K562 (cell line): Measurements from ENCODE around the gene TMED8. TPM values are rescaled to one million over a fixed set of nuclear protein-coding genes. Genes with fewer than 3 reads are reported as not detected.

Experiments
- ATAC-seq: fragments of 200-7000 bp; cut with Tn5 transposase; 3 replicates; pipeline ENCODE4 v1.9.1; 2020; ENCODE audit warnings: moderate library complexity
- BruUV-seq: library from RNA; stranded (reverse); fragments of 400-500 nt; replicated peaks from 2 replicates; lab custom pipeline; 2021; lab: Mats Ljungman, UMichigan
- CTCF ChIA-PET: fragments of 300-600 bp; formaldehyde crosslinking; extraction: SDS; loops from one replicate; lab custom pipeline; 2021; ENCODE audit warnings: low intra/inter-chr PET ratio; lab: Yijun Ruan, JAX
- POLR2A ChIA-PET: fragments of 300-600, 350-650 bp; sonication (Branson Sonifier 250); formaldehyde crosslinking; extraction: SDS; loops from one replicate; lab custom pipeline; 2021; ENCODE audit warnings: antibody characterized with exemption, inconsistent platforms; lab: Yijun Ruan, JAX
- DNase-seq, 4 experiments: peaks; one replicate each; pipeline versions ENCODE4 v3.0.0 to v3.0.0-alpha.2; 2011 to 2018; ENCODE audit warnings: low spot score in 3 of 4, mixed read lengths in 3 of 4; ENCODE audit errors: extremely low read depth in 1 of 4
- FAIRE-seq: peaks from 2 replicates; lab custom pipeline; 2011; peaks lifted over from hg19 to GRCh38; lab: Jason Lieb, UNC
- H2AFZ ChIP-seq: 2 replicates; pipeline ENCODE4 v1.6.0; 2011; ENCODE audit warnings: low read depth, low read length, control low read depth, inconsistent platforms
- H3K27ac ChIP-seq: fragments of 200-600 bp; 3 replicates; pipeline ENCODE4 v1.8.0; 2011; ENCODE audit warnings: low read depth, mild to moderate bottlenecking, control low read depth, inconsistent platforms, low read length, moderate library complexity, mixed read lengths; ENCODE audit errors: extremely low read depth
- H3K27me3 ChIP-seq, 2 experiments: fragments of 300-600 bp in 1 of 2; 2 replicates in 1 of 2; 3 replicates in 1 of 2; pipeline versions ENCODE4 v1.6.0 to v1.8.0; 2011; ENCODE audit warnings: inconsistent platforms in 2 of 2, low read length in 2 of 2, mild to moderate bottlenecking in 1 of 2, mixed read lengths in 1 of 2, moderate library complexity in 1 of 2; ENCODE audit not compliant: control insufficient read depth in 2 of 2, insufficient read depth in 2 of 2
- H3K36me3 ChIP-seq: fragments of 300-600 bp; 3 replicates; pipeline ENCODE4 v1.8.0; 2011; ENCODE audit warnings: mild to moderate bottlenecking, low read length, inconsistent platforms; ENCODE audit not compliant: control insufficient read depth, insufficient read depth
- H3K4me1 ChIP-seq, 2 experiments: fragments of 200-600 bp in 1 of 2; replicated peaks in 1 of 2; 2 replicates in 1 of 2; 3 replicates in 1 of 2; pipeline versions ENCODE4 v1.5.1 to v1.8.0; 2011; ENCODE audit warnings: inconsistent platforms in 2 of 2, low read length in 2 of 2, mild to moderate bottlenecking in 1 of 2, mixed read lengths in 1 of 2, moderate library complexity in 1 of 2; ENCODE audit not compliant: control insufficient read depth in 2 of 2, insufficient read depth in 2 of 2
- H3K4me2 ChIP-seq: 2 replicates; pipeline ENCODE4 v1.6.1; 2011; ENCODE audit warnings: low read length, control low read depth, inconsistent platforms, mixed read lengths; ENCODE audit not compliant: insufficient read depth
- H3K4me3 ChIP-seq: fragments of 200-600 bp; sonication (generic), shearing (Covaris generic); 2 replicates; pipeline ENCODE4 v1.5.1; 2016; ENCODE audit warnings: control low read depth, inconsistent platforms
- H3K79me2 ChIP-seq: fragments of 200-600 bp; 3 replicates; pipeline ENCODE4 v1.8.0; 2011; ENCODE audit warnings: low read length, inconsistent platforms; ENCODE audit not compliant: control insufficient read depth, insufficient read depth
- H3K9ac ChIP-seq, 2 experiments: 2 replicates each; pipeline versions ENCODE4 v1.6.0 to v1.6.1; 2011; ENCODE audit warnings: low read depth in 2 of 2, low read length in 2 of 2, control low read depth in 1 of 2, inconsistent platforms in 1 of 2, mild to moderate bottlenecking in 1 of 2, mixed read lengths in 1 of 2; ENCODE audit not compliant: insufficient read depth in 1 of 2
- H3K9me1 ChIP-seq: one replicate; pipeline ENCODE4 v1.6.0; 2011; ENCODE audit warnings: inconsistent platforms, mild to moderate bottlenecking, low read length, moderate library complexity; ENCODE audit not compliant: control insufficient read depth, insufficient read depth
- H3K9me3 ChIP-seq: replicated peaks from 2 replicates; pipeline ENCODE4 v1.5.1; 2011; ENCODE audit warnings: low read depth, low read length, inconsistent platforms; ENCODE audit not compliant: control insufficient read depth, insufficient read depth
- H4K20me1 ChIP-seq: replicated peaks from 2 replicates; pipeline ENCODE4 v1.6.1; 2011; ENCODE audit warnings: low read length, inconsistent platforms, mixed read lengths; ENCODE audit not compliant: control insufficient read depth, insufficient read depth
- GABPB1 ChIP-seq: sonication (generic); formaldehyde crosslinking; IDR thresholded peaks from 2 replicates; pipeline ENCODE4 v1.8.0; 2022; ENCODE audit warnings: mild to moderate bottlenecking, missing genetic modification reagents
- JUN ChIP-seq, 2 experiments: sonication (generic) in 1 of 2; formaldehyde crosslinking in 1 of 2; IDR thresholded peaks; 2 replicates each; pipeline versions ENCODE4 v1.6.1 to v1.8.0; 2012 to 2022; ENCODE audit warnings: borderline replicate concordance in 2 of 2, mild to moderate bottlenecking in 2 of 2, improper control_type of control experiment in 1 of 2, low read depth in 1 of 2, low read length in 1 of 2, missing genetic modification reagents in 1 of 2
- MAFG ChIP-seq: fragments of 450-650 bp; conservative IDR thresholded peaks from 2 replicates; pipeline ENCODE4 v1.6.1; 2016; ENCODE audit warnings: missing genetic modification characterization, missing compliant biosample characterization
- NR2C2 ChIP-seq, 2 experiments: fragments of 200-800 bp in 1 of 2; sonication (Bioruptor generic) in 1 of 2; sonication (generic) in 1 of 2; formaldehyde crosslinking in 1 of 2; IDR thresholded peaks; 2 replicates each; pipeline versions ENCODE4 v1.6.1 to v1.8.0; 2016 to 2022; ENCODE audit warnings: mild to moderate bottlenecking in 1 of 2, missing compliant biosample characterization in 1 of 2, missing genetic modification characterization in 1 of 2, missing genetic modification reagents in 1 of 2
- RAD21 ChIP-seq, 2 experiments: fragments of 250-450 bp in 1 of 2; fragments of 450-650 bp in 1 of 2; sonication (Bioruptor Pico) in 1 of 2; formaldehyde crosslinking in 1 of 2; IDR thresholded peaks in 1 of 2; conservative IDR thresholded peaks in 1 of 2; 2 replicates each; pipeline versions ENCODE4 v1.4.0 to v1.8.0; 2020 to 2022; ENCODE audit warnings: mild to moderate bottlenecking in 2 of 2, moderate library complexity in 1 of 2
- TSC22D4 ChIP-seq: fragments of 450-650 bp; IDR thresholded peaks from 2 replicates; pipeline ENCODE4 v1.6.1; 2016; ENCODE audit warnings: missing genetic modification characterization, missing biosample characterization, control low read depth
- ZNF217 ChIP-seq: sonication (generic); formaldehyde crosslinking; IDR thresholded peaks from 2 replicates; pipeline ENCODE4 v1.8.0; 2022; ENCODE audit warnings: mild to moderate bottlenecking, missing genetic modification reagents
- ZNF239 ChIP-seq: fragments of 250-450 bp; sonication (Bioruptor Pico); IDR thresholded peaks from 2 replicates; pipeline ENCODE4 v1.4.0; 2020; ENCODE audit warnings: mild to moderate bottlenecking
- WGBS: fragments of 100-300 bp; shearing (Covaris generic); methylation state at CpG from one replicate; pipeline ENCODE4 v1.1.6; 2016; ENCODE audit warnings: low coverage, mixed read lengths; ENCODE audit not compliant: insufficient coverage; ENCODE audit errors: missing lambda C conversion rate; 5-methylcytosine and 5-hydroxymethylcytosine counted together
- in situ Hi-C: fragments of 300-500 bp; cut with MboI; formaldehyde crosslinking; loops from 4 replicates; pipeline ENCODE4 v1.15.0; 2018; ENCODE audit warnings: inconsistent platforms, mixed read lengths
- intact Hi-C: fragments of 100-400 bp; cut with micrococcal nuclease; formaldehyde crosslinking; loops from 2 replicates; pipeline ENCODE4 v1.14.2; 2022
- polyA plus RNA-seq, 8 experiments: library from polyadenylated mRNA; depleted of rRNA in 4 of 8; stranded (reverse) in 5 of 8; unstranded in 3 of 8; fragments of >200 nt; fragmentation: Nextera tagmentation in 2 of 8; fragmentation: Illumina TruSeq in 1 of 8; extraction: Ambion mirVana in 2 of 8; extraction: Trizol in 1 of 8; gene quantifications; 2 replicates each; pipeline versions ENCODE4 v1.2.1 to v1.2.3, GENCODE V29; 2011 to 2014; ENCODE audit warnings: inconsistent platforms in 1 of 8, missing spikeins in 1 of 8
- total RNA-seq, 7 experiments: library from RNA; depleted of rRNA in 6 of 7; stranded (reverse); fragments of >200 nt in 6 of 7; fragmentation: Illumina TruSeq in 2 of 7; extraction: Trizol in 2 of 7; gene quantifications; 2 replicates each; pipeline versions ENCODE4 v1.2.1 to v1.2.3, GENCODE V29; 2011 to 2021; ENCODE audit warnings: low replicate concordance in 1 of 7
- TF ChIP-seq, protein P1 (sequence below), 2 experiments: IDR thresholded peaks in 1 of 2; conservative IDR thresholded peaks in 1 of 2; 2 replicates each; pipeline ENCODE4 v1.6.1; 2016; ENCODE audit warnings: low read depth in 2 of 2, mild to moderate bottlenecking in 1 of 2, missing compliant biosample characterization in 1 of 2, missing genetic modification characterization in 1 of 2, moderate library complexity in 1 of 2
- TF ChIP-seq, protein P2 (sequence below): fragments of 450-650 bp; IDR thresholded peaks from 2 replicates; pipeline ENCODE4 v1.6.1; 2017; ENCODE audit warnings: antibody characterized with exemption
- TF ChIP-seq, protein P3 (sequence below): sonication (generic); formaldehyde crosslinking; IDR thresholded peaks from 2 replicates; pipeline ENCODE4 v1.8.0; 2022; ENCODE audit warnings: missing genetic modification reagents, mild to moderate bottlenecking, moderate library complexity, borderline replicate concordance

TMED8 gene
- total and polyA plus RNA-seq, 9 of the 15 experiments (the other 6 are each of a cell fraction or from before 2014, with no cell fraction given) = 3.3 to 17.4 (median 12.0) TPM

DNA sequence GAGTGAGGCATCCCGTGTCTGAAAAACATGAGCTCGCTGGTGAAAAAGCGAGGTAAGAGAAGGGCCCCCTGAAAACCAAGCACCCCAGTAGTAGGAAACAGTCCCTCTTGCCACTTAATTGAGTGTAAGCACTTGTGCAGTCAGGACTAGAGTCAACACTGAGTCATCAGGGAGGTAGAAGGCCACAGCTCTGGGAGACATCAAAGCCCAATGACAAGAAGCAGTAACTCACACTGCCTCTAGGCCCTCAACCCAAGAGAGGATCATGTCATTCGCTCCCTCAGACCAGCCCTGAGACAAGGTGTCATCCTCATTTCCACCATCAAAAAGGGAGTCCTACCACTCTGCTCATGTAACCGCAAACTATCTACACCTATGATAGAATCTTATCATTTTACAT, 74.0 kb downstream of the TMED8 start (continued):
- TF ChIP-seq, protein P1, sequence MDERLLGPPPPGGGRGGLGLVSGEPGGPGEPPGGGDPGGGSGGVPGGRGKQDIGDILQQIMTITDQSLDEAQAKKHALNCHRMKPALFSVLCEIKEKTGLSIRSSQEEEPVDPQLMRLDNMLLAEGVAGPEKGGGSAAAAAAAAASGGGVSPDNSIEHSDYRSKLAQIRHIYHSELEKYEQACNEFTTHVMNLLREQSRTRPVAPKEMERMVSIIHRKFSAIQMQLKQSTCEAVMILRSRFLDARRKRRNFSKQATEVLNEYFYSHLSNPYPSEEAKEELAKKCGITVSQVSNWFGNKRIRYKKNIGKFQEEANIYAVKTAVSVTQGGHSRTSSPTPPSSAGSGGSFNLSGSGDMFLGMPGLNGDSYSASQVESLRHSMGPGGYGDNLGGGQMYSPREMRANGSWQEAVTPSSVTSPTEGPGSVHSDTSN (CRISPR knock-in tag; IDR thresholded peaks at IDR 0.05; ENCODE audit: low read depth) = no peak
- TF ChIP-seq, protein P1 (tag; conservative IDR thresholded peaks at IDR 0.05; ENCODE audit: low read depth) = peak; percentile 41; the same call in 1 of the 2 replicates
- TF ChIP-seq JUN (IDR thresholded peaks at IDR 0.05; ENCODE audit: borderline replicate concordance, low read depth, low read length) (peak; percentile 37; the same call in 1 of the 2 replicates), JUN (CRISPR knock-in tag; IDR thresholded peaks at IDR 0.05; ENCODE audit: borderline replicate concordance) (no peak), MAFG (tag) (no peak), NR2C2 (CRISPR knock-in tag; IDR thresholded peaks at IDR 0.05) (no peak), NR2C2 (tag; IDR thresholded peaks at IDR 0.05) (peak; percentile 37; the same call in 1 of the 2 replicates)

DNA sequence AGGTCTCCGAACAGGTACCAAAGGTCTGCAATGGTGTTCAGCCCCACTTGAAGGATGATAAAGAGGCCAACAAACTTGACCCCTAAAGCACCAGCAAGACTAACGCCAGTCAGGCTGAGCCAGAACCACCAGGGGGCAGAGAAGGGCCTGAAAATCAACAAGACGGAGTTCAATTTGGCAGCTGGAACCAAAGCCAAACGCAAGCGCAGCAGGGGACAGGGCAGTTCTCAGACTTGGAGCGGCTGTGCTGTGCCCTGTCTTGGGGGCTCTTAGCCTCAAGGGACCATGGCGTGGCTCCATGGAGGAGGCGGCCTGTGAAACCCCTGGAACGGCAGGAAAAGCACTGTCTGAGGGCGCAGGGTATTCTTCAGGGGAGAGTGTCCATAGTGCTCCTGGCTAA, 75.8 kb downstream of the TMED8 start:
- Histone ChIP-seq H3K9me1 (no peaks in the 10 kb centered on the region), H3K9ac (no peak overlapping the region), H3K4me1 (peaks cover 0 to 5% of the 10 kb centered on the region in 2 experiments; a peak in 2 of 5 replicates), H3K79me2 (no peaks in the 10 kb centered on the region), H3K4me3 (no peak overlapping the region), H4K20me1 (no peaks in the 10 kb centered on the region), H3K27me3 (no peaks in the 10 kb centered on the region), H3K36me3 (peaks cover 23% of the 10 kb centered on the region; the same call in 2 of the 3 replicates), H3K27ac (no peak overlapping the region), H2AFZ (no peak overlapping the region), H3K9me3 (no peaks in the 10 kb centered on the region), H3K4me2 (no peak overlapping the region)
- peak; percentile 91 for FAIRE-seq
- intact Hi-C loops = loop anchor here (1.0 to 5.0 kb wide), 3 partner anchors 15 to 251 kb away; partner anchors contain the start of genes AHSA1 and VIPAS39
- WGBS = 53% methylated on average over 5 of the region's 10 CpGs
- ATAC-seq = peak; percentile 92
- ChIA-PET CTCF (interaction anchor here (0.7 to 1.7 kb wide), 3 partner anchors 15 to 461 kb away, joined by 3 to 11 read pairs (median 4); no protein-coding TSS in a partner anchor), POLR2A (interaction anchor here (1.1 to 1.4 kb wide), 2 partner anchors 18 kb away, joined by 3 to 4 read pairs; no protein-coding TSS in a partner anchor)
- DNase-seq = peak; percentile 43 to 78 (median 54)
- no TSS peak for BruUV-seq
- in situ Hi-C loops = no loop called here
- TF ChIP-seq, protein P2, sequence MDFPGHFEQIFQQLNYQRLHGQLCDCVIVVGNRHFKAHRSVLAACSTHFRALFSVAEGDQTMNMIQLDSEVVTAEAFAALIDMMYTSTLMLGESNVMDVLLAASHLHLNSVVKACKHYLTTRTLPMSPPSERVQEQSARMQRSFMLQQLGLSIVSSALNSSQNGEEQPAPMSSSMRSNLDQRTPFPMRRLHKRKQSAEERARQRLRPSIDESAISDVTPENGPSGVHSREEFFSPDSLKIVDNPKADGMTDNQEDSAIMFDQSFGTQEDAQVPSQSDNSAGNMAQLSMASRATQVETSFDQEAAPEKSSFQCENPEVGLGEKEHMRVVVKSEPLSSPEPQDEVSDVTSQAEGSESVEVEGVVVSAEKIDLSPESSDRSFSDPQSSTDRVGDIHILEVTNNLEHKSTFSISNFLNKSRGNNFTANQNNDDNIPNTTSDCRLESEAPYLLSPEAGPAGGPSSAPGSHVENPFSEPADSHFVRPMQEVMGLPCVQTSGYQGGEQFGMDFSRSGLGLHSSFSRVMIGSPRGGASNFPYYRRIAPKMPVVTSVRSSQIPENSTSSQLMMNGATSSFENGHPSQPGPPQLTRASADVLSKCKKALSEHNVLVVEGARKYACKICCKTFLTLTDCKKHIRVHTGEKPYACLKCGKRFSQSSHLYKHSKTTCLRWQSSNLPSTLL = no peak
- TF ChIP-seq ZNF217 (no peak), TSC22D4 (tag) (no peak), ZNF239 (CRISPR knock-in tag) (no peak), GABPB1 (CRISPR knock-in tag) (no peak), RAD21 (CRISPR knock-in tag; conservative IDR thresholded peaks at IDR 0.05 in 1 of 2, IDR thresholded peaks at IDR 0.05 in 1 of 2) (peak; percentile 57 to 71)
- TF ChIP-seq, protein P3, sequence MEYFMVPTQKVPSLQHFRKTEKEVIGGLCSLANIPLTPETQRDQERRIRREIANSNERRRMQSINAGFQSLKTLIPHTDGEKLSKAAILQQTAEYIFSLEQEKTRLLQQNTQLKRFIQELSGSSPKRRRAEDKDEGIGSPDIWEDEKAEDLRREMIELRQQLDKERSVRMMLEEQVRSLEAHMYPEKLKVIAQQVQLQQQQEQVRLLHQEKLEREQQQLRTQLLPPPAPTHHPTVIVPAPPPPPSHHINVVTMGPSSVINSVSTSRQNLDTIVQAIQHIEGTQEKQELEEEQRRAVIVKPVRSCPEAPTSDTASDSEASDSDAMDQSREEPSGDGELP (CRISPR knock-in tag) = peak; percentile 27; the same call in 1 of the 2 replicates
